ENCODE measurements around the gene CDC40.

GRCh38 chr6:110201151-110201884, 21.1 kb downstream of the CDC40 start:
- TF ChIP-seq, protein P1, sequence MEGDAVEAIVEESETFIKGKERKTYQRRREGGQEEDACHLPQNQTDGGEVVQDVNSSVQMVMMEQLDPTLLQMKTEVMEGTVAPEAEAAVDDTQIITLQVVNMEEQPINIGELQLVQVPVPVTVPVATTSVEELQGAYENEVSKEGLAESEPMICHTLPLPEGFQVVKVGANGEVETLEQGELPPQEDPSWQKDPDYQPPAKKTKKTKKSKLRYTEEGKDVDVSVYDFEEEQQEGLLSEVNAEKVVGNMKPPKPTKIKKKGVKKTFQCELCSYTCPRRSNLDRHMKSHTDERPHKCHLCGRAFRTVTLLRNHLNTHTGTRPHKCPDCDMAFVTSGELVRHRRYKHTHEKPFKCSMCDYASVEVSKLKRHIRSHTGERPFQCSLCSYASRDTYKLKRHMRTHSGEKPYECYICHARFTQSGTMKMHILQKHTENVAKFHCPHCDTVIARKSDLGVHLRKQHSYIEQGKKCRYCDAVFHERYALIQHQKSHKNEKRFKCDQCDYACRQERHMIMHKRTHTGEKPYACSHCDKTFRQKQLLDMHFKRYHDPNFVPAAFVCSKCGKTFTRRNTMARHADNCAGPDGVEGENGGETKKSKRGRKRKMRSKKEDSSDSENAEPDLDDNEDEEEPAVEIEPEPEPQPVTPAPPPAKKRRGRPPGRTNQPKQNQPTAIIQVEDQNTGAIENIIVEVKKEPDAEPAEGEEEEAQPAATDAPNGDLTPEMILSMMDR (IDR thresholded peaks at IDR 0.05), result no peak
- no peak for TF ChIP-seq POLR2A (IDR thresholded peaks at IDR 0.05)
